ENCODE data around the gene NCKAP5. TPM values are rescaled to one million over a fixed set of nuclear protein-coding genes. Genes with fewer than 3 reads are reported as not detected.
"Not testable (repeated sequence)": the region's sequence is repeated elsewhere in the genome, so short reads cannot be mapped to it uniquely, and the experiment has no call there.

NCKAP5 gene
- total RNA-seq, 1 donor from 2014 or later = 7.9 TPM

DNA sequence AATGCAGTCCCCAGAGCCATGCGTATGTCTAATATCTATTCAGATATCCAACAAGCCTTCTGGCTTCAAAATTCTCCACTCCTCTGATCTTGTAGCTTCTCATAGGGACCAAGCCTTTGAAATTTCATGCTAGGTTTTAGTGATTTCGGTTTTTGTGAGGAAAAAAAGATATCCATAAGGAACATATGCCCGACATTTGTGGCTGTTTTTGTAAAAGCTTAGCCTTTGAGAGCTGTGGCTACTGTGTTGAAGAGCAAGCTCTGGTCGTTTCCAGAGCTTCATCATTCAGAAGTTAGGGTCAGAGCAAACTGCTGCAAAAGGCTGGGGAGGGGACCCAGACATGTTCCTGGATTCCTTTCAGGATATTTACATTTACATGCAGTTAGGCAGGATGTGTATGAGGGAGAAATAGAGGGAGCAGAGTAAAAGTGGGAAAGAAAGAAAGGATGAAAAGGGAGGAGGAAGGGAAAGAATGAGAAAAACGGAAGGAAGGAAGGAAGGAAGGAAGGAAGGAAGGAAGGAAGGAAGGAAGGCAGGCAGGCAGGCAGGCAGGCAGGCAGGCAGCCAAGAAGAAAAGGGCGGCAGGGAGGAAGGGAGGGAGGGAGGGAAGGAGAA lies 70.2 kb downstream of the NCKAP5 start:
- DNase-seq (ENCODE audit: low spot score) = no peak

DNA sequence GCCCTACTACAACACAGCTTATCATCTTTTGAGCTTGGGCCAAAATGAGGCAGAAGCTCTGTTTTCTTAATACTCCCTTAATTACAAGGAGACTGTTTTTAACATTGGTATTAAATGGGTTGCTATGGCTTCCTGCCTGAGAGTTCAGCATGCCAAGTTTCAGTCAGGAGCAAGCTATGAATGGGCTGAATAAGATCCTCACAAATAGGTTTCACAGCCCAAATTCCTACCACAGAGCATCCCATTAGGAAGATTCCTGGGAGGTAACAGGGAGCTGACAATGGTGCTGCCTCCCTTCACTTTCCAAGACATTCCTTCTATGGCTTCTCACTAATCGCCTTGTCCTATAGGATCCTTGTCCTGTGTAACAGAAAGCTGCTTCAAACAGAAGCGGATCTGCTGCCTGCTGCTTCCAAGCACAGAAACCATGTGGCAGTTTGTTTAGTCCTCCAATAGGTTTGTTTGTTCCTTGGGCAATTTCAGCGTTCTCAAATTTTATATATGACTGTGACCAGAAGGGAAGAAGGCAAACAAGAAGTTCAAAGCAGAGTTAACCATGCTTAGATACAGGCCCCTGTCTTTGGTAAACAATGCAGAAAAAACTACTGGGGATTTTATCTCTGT lies 70.9 kb downstream of the NCKAP5 start:
- no peak for DNase-seq (ENCODE audit: low spot score)

DNA sequence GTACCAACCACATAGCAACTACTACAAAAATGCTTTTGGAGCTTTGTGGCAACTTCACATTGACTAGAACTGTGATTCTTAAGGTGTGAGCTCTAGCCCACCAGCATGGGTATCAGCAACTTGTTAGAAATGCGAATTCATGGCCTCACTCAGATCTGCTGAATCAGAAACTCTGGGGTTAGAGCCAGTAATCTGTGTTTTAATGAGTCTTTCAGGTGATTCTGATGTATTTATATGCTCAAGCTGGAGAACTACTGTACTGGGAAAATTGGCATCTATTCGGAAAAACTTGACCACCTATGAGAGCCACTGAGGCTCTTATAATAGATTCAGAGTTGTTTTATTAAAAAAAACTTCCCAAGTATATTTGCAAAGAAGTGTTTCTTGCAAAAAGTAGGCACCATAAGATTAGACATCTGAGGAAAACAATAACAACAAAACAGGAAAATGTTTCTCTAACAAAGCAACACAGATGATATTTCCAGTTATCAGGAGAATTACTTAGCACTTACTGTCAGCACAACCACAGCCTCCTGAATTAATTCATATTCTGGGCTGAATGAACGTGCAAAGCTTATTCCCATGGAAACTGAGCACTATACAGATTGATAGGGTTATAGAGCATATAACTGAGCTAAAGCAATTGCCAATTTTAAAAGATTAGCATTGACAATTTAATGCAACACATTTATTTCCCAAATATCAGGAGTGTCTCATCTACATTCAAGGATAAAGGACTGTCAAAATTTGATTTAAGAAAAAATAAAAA lies 71.6 kb downstream of the NCKAP5 start:
- no peak for DNase-seq (ENCODE audit: low spot score)

DNA sequence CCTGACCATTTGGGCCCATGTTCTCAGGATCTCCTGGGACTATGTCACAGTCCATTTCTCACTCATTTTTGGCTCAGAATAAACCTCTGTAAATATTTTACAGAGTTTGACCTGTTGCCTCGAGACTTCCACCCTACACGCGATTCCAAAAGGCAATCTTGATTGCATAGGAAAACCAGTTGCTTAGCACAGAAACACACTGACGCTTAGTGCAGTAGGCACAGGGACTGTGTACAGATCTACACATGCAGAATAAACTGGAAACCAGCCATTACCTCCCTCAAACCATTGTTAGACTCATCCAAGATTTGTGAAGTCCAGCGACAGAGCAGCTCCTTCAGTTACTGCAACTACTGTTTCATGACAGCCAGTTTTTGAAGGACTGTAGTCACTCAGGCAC lies 73.0 kb downstream of the NCKAP5 start:
- DNase-seq (ENCODE audit: low spot score) = no peak

- no peak for DNase-seq (ENCODE audit: low spot score)
Observed at GRCh38 chr2:133492719-133493380, 75.4 kb downstream of the NCKAP5 start.

- no peak for DNase-seq (ENCODE audit: low spot score)
Observed at GRCh38 chr2:133490411-133490980, 77.8 kb downstream of the NCKAP5 start.

GRCh38 chr2:133489641-133490410 lies 78.4 kb downstream of the NCKAP5 start:
- DNase-seq (ENCODE audit: low spot score) = no peak

GRCh38 chr2:133489146-133489545 lies 79.1 kb downstream of the NCKAP5 start:
- no peak for DNase-seq (ENCODE audit: low spot score)

DNA sequence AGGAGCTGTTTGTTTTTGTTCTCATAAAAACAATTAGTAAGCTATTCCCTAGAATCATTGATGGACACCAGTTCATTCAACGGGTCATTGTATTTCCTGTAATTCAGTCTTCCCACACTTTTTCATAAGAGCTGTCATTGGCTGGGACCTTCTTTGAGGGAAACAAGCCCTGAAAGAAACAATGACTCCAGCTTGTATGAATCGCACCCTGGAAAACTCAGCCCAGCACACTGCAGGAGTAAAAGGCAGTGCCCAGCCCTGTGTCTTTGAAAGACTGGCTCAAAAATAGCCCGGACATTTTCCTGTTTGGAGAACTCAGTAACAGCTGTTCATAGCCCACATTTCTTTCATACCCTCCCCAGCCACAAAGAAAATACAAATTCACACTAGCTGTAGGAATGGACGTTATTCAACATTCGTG lies 81.5 kb downstream of the NCKAP5 start:
- DNase-seq (ENCODE audit: low spot score) = no peak

- no peak for DNase-seq (ENCODE audit: low spot score)
Observed at GRCh38 chr2:133485868-133486267, 82.4 kb downstream of the NCKAP5 start.

DNA sequence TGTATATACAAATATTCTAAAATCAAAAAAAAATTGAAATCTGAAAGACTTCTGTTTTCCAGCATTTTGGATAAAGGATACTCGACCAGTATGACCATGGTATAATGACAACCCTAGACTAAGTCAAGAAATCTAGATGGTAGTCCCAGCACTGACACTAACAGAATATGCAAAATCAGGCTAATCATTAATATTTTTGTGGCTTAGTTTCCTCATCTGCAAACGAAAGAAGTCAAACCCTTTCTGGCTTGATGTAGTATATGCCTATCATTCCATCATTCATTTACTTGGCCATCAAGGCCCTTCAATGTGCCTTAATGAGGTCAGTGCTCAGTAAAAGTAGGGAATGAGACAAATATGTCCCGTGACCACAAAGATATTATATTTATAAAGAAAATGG lies 83.5 kb downstream of the NCKAP5 start:
- no peak for DNase-seq (ENCODE audit: low spot score)

- peak; percentile 22 for DNase-seq (ENCODE audit: low spot score)
Observed at GRCh38 chr2:133484106-133484505, 84.2 kb downstream of the NCKAP5 start.

GRCh38 chr2:133483181-133483580 lies 85.1 kb downstream of the NCKAP5 start:
- peak; percentile 63 for DNase-seq (ENCODE audit: low spot score)

DNA sequence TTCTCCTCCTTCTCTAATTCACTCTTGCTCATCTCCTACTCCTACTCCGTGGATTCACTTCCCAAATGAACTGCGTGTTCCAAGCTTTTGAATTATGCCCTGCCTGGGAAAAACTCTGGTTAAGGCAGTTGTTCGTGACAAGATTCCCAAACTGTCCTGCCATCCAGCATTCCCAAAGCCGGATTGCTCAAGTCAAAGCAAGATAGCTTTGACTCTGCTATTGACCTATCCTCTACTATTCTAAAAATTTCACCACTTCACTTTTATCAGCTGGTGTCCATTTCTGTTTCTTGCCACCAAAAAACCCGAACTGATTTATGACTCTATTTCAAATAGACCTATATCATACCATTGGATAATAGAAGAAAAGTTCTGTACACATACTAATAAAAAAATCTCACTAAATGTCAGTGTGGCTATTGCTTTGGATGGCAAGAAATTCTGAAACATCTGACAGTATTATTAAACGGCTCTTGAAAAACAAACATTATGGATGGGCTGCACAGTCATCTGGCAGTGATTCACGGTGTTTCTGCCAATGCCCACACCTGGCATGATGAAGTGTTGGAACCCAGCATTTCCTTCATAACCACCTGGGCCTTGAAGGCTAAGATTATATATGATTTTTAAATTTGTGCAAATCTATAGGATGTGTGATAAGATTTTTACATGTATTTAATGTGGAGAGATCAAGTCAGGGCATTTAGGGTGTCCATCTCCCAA lies 87.4 kb downstream of the NCKAP5 start:
- DNase-seq (ENCODE audit: low spot score) = no peak

DNA sequence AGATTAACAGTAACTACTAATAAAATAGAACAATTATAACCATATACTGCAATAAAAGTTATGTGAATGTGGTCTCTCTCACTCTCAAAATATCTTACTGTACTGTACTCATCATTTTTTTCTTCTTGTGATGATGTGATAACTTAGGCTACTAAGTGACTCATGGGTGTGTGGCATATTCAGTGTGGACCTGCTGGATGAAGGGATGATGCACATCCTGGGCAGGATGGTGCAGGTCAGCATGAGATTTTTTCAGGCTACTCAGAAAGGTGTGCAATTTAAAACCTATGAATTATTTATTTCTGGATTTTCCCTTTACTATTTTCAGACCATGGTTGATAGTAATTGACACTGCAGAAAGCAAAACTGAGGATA lies 90.7 kb downstream of the NCKAP5 start:
- no peak for DNase-seq (ENCODE audit: low spot score)

DNA sequence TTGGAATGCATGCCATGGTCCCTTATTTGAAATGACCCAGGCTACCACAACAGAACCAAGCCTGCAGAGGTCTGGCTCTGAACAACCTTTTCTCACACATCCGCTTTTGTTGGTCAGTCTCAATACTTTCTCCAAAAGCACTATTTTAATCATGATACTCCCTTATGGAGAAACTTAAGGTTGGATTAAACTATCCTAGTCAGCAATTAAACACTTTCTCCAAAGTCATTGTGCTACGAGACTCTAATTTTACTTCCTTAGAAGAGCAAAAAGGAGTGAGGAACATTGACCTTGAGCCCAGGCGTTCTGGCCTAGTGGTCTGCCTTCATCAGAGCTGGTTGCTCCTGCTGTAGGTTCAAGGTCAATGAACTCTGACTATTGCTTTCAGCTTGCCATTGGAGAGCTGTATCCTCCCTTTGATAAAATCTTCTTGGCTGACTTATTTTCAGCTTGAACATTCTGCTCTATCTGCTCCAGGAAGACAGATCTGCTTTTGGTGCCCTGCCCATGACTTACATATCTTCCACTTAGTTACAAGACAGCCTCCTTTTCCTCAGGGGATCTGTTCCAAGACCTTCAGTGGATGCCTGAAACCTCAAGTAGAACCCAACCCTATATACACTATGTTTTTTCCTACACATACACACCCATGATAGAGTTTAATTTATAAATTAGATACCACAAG lies 91.2 kb downstream of the NCKAP5 start:
- peak; percentile 51 for DNase-seq (ENCODE audit: low spot score)

DNA sequence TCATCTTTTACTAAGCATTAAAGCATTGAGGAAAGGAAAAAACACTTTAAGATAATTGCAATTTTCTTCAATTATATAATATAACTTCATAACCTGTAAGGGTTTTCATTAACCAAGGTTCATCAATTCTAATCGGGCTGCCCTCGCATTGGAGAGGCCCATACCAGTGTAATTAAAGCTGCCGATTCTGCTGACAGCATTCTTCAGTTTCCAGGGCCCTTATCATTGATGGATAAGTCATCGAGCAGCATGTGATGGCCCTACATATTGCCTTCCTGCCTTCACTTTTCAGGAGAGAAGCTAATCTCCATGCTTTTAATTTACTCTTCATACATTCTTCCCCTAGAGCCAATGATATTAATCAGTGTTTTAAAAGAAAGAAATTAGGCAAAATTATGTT lies 92.0 kb downstream of the NCKAP5 start:
- no peak for DNase-seq (ENCODE audit: low spot score)

DNA sequence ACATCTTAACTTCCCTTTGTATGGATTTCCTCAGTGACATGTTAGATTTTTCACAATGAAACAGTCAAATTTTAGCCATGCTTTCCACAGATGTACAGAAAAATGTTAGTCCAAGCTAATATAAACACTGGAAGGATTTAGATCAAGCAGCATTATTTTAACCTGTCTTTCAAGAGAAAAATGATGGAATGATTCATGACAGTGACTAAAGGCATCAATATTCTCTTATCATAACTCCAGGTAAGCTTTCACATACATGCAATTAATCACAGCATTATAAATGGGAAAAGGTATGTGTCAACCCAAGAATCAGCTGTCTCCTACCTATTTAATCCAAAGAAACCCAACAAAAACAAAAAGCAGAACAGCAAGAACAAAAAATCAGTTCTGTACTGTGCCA lies 92.7 kb downstream of the NCKAP5 start:
- DNase-seq (ENCODE audit: low spot score) = no peak

DNA sequence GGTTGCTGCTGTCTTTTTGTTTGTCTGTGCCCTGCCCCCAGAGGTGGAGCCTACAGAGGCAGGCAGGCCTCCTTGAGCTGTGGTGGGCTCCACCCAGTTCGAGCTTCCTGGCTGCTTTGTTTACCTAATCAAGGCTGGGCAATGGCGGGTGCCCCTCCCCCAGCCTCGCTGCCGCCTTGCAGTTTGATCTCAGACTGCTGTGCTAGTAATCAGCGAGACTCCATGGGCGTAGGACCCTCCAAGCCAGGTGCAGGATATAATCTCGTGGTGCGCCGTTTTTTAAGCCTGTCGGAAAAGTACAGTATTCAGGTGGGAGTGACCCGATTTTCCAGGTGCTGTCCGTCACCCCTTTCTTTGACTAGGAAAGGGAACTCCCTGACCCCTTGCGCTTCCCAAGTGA lies 97.8 kb downstream of the NCKAP5 start:
- DNase-seq (ENCODE audit: low spot score) = not testable (repeated sequence)

DNA sequence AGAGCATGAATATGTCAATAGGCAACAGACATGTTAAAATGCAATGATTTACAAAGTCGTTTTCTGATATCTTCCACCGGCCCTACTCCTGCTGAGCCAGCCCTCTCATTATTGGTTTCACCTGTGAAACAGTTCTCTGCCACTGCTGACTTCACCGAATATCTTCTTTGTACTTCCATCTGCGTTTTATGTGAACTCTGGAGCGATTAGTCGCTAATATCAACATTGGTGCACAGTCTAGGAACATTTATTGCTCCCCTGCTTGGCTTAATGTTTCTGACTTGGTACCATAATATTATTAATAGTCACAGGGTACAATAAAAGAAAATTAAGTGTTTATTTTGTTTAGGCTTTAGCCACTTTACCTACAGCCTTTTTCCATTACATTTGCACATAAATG lies 105.5 kb downstream of the NCKAP5 start:
- DNase-seq (ENCODE audit: low spot score) = no peak

Data from umbilical cord (tissue), 2 donors.